ENCODE results near the gene PPIA. TPM values are rescaled to one million over a fixed set of nuclear protein-coding genes. Genes with fewer than 3 reads are reported as not detected.

Gene PPIA
- total RNA-seq, 1 donor from 2014 or later, result 1,411 TPM

DNA sequence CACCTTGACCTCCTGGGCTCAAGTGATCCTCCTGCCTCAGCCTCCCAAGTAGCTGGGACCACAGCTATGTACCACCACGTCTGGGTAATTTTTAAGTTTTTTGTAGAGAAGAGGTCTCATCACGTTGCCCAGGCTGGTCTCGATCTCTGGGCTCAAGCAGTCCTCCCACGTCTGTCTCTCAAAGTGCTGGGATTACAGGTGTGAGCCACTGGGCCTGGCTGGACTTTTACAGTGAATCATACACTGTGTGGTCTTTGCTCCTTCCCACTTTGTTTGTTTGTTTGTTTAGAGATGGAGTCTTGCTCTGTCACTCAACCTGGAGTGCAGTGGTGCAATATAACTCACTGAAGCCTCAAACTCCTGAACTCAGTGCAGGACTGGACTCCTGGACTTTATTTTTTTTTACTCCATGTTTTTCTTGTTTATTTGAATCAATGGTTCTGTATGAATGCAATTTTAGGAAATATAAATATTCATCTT, 12.5 kb downstream of the PPIA start:
- TF ChIP-seq, protein P1, sequence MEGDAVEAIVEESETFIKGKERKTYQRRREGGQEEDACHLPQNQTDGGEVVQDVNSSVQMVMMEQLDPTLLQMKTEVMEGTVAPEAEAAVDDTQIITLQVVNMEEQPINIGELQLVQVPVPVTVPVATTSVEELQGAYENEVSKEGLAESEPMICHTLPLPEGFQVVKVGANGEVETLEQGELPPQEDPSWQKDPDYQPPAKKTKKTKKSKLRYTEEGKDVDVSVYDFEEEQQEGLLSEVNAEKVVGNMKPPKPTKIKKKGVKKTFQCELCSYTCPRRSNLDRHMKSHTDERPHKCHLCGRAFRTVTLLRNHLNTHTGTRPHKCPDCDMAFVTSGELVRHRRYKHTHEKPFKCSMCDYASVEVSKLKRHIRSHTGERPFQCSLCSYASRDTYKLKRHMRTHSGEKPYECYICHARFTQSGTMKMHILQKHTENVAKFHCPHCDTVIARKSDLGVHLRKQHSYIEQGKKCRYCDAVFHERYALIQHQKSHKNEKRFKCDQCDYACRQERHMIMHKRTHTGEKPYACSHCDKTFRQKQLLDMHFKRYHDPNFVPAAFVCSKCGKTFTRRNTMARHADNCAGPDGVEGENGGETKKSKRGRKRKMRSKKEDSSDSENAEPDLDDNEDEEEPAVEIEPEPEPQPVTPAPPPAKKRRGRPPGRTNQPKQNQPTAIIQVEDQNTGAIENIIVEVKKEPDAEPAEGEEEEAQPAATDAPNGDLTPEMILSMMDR (IDR thresholded peaks at IDR 0.05), result no peak
- ChIA-PET POLR2A (interaction anchor here (0.7 to 0.9 kb wide), 3 partner anchors 12 to 218 kb away, joined by 3 to 14 read pairs (median 6); partner anchors contain the start of gene PPIA), CTCF (no interaction called here)
- no peak overlapping the region for H3K27ac Mint-ChIP-seq
- intact Hi-C loops (cut with micrococcal nuclease), result no loop called here
- H3K9me3 Mint-ChIP-seq, result no peaks in the 10 kb centered on the region
- peaks cover 16% of the 10 kb centered on the region for H3K36me3 Mint-ChIP-seq (ENCODE audit: low read depth)
- no peaks in the 10 kb centered on the region for H3K4me1 Mint-ChIP-seq
- no peak overlapping the region for H3K4me3 Mint-ChIP-seq
- H3K27me3 Mint-ChIP-seq, result no peaks in the 10 kb centered on the region
- ATAC-seq (ENCODE audit: low read depth) (no peak), DNase-seq (no peak)

DNA sequence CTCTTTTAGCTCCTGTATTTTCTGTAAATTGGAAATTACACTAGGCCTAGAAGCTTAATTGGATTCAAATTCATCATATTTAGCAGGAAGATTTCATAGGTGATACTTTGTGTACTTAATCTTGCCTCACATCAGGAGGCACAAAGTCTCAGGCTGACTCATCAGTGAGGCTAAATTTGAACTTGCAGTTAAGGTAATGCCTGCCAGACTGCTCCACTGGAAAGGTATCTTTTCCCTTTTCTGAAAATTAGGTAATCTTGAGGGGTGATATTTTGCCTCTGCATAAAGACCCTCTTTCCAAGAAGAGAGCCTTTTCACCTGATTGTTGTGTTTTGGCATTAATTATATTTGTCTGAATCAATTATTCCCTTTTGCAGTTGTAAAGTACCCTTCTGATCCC, 14.6 kb downstream of the PPIA start:
- ChIA-PET CTCF (interaction anchor here (0.9 kb wide), 1 partner anchor 13 kb away, joined by 3 read pairs; no protein-coding TSS in a partner anchor), POLR2A (no interaction called here)
- Mint-ChIP-seq H3K27me3 (no peaks in the 10 kb centered on the region), H3K36me3 (ENCODE audit: low read depth) (peaks cover 2% of the 10 kb centered on the region), H3K27ac (no peak overlapping the region), H3K4me3 (no peak overlapping the region), H3K9me3 (no peaks in the 10 kb centered on the region), H3K4me1 (no peaks in the 10 kb centered on the region)
- TF ChIP-seq, protein P1 (IDR thresholded peaks at IDR 0.05), result no peak
- ATAC-seq (ENCODE audit: low read depth) (no peak), DNase-seq (no peak)
- intact Hi-C loops (cut with micrococcal nuclease), result no loop called here

DNA sequence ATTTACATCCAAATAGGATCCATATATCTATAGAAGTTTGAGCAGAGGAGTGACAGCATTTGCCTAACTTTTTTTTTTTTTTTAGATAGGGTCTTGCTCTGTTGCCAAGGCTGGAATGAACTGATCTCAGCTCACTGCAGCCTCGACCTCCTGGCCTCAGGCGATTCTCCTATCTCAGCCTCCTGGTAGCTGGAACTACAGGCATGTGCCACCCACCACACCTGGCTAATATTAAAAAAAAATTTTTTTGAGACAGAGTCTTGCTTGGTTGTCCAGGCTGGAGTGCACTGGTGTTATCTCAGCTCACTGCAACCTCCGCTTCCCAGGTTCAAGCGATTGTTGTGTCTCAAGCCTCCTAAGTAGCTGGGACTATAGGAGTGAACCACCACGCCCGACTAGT, 15.1 kb downstream of the PPIA start:
- H3K27ac Mint-ChIP-seq, result no peak overlapping the region
- CTCF ChIA-PET, result interaction anchor here (0.9 kb wide), 1 partner anchor 13 kb away, joined by 3 read pairs; no protein-coding TSS in a partner anchor
- H3K4me1 Mint-ChIP-seq, result no peaks in the 10 kb centered on the region
- TF ChIP-seq, protein P1 (IDR thresholded peaks at IDR 0.05), result no peak
- intact Hi-C loops (cut with micrococcal nuclease), result no loop called here
- DNase-seq (no peak), ATAC-seq (ENCODE audit: low read depth) (no peak)
- H3K36me3 Mint-ChIP-seq (ENCODE audit: low read depth), result peaks cover 2% of the 10 kb centered on the region
- H3K4me3 Mint-ChIP-seq, result no peak overlapping the region
- POLR2A ChIA-PET, result no interaction called here
- no peaks in the 10 kb centered on the region for H3K27me3 Mint-ChIP-seq
- no peaks in the 10 kb centered on the region for H3K9me3 Mint-ChIP-seq

DNA sequence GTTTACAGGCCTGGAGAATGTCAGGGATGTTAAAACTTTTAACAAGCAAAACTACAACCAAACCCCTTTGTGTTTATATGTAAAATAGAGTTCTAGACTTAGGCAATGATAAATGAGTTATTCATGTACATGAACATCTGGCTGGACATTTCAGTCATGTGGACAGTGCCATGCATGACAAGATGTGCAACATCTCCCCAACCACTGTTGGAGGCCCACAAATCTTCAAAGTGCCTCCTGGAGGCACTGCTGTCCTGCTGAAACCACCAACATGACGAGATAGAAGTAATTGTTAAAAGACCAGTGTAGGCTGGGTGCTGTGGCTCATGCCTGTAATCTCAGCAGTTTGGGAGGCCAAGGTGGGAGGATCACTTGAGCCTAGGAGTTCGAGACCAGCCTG, 18.4 kb downstream of the PPIA start:
- POLR2A ChIA-PET, result no interaction called here
- CTCF ChIA-PET, result no interaction called here
- Mint-ChIP-seq H3K27ac (no peak overlapping the region), H3K4me3 (no peak overlapping the region), H3K36me3 (ENCODE audit: low read depth) (no peaks in the 10 kb centered on the region), H3K27me3 (no peaks in the 10 kb centered on the region), H3K9me3 (no peaks in the 10 kb centered on the region), H3K4me1 (no peaks in the 10 kb centered on the region)
- TF ChIP-seq, protein P1 (IDR thresholded peaks at IDR 0.05), result no peak
- no peak for DNase-seq
- ATAC-seq (ENCODE audit: low read depth), result no peak
- intact Hi-C loops (cut with micrococcal nuclease), result no loop called here

DNA sequence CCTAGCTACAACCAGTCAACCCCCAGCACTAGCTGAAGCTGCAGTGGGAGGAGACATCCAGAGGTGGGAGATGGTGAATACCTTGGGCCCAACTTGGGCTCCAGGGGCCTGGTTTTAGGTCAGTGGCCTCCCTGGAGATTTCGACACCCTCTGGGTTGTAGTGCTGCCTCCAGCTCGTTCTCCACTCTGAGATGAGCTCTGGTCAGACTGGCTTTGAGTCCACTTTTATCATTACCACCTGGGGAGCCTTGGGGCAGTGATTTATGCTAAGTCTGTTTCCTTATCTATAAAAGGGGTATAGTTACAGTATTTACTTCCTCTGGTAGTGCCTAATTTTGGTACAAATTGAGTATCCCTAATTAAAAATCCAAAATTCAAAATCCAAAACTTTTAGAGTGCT, 22.8 kb downstream of the PPIA start:
- Mint-ChIP-seq H3K4me3 (no peak overlapping the region), H3K36me3 (ENCODE audit: low read depth) (no peaks in the 10 kb centered on the region), H3K4me1 (no peaks in the 10 kb centered on the region), H3K9me3 (no peaks in the 10 kb centered on the region), H3K27ac (no peak overlapping the region), H3K27me3 (no peaks in the 10 kb centered on the region)
- ChIA-PET CTCF (no interaction called here), POLR2A (interaction anchor here (0.6 kb wide), 1 partner anchor 135 kb away, joined by 4 read pairs; no protein-coding TSS in a partner anchor)
- ATAC-seq (ENCODE audit: low read depth) (no peak), DNase-seq (no peak)
- intact Hi-C loops (cut with micrococcal nuclease), result no loop called here
- TF ChIP-seq, protein P1 (IDR thresholded peaks at IDR 0.05), result no peak

All from activated B cell treated with CpG ODN at 0.5 μM for 24 hours (primary cell).